WTC11 (cell line): ENCODE measurements around the gene MALT1. TPM values are rescaled to one million over a fixed set of nuclear protein-coding genes. Genes with fewer than 3 reads are reported as not detected.
A peak's percentile ranks its signal among the peaks of the same experiment; 100 is the strongest.

ENCODE experiments used
- CBFB ChIP-seq: sonication (generic); formaldehyde crosslinking; IDR thresholded peaks from 2 replicates; pipeline ENCODE4 v1.8.1; 2022; ENCODE audit warnings: mild to moderate bottlenecking, low read depth, missing genetic modification reagents
- CDX4 ChIP-seq: fragments of 250-450 bp; sonication (Bioruptor Pico); IDR thresholded peaks from 2 replicates; pipeline ENCODE4 v1.9.0; 2021; ENCODE audit warnings: moderate library complexity, mild to moderate bottlenecking, inconsistent platforms, borderline replicate concordance
- ELF4 ChIP-seq: sonication (generic); formaldehyde crosslinking; IDR thresholded peaks from 2 replicates; pipeline ENCODE4 v1.8.1; 2022; ENCODE audit warnings: low read depth, mild to moderate bottlenecking, moderate library complexity, missing genetic modification reagents
- ETV6 ChIP-seq: sonication (generic); formaldehyde crosslinking; IDR thresholded peaks from 2 replicates; pipeline ENCODE4 v1.8.1; 2022; ENCODE audit warnings: mild to moderate bottlenecking, missing genetic modification reagents
- FOXK1 ChIP-seq: sonication (generic); formaldehyde crosslinking; IDR thresholded peaks from 2 replicates; pipeline ENCODE4 v1.8.0; 2022; ENCODE audit warnings: mild to moderate bottlenecking, moderate library complexity, missing genetic modification reagents
- GABPB1 ChIP-seq: sonication (generic); formaldehyde crosslinking; IDR thresholded peaks from 2 replicates; pipeline ENCODE4 v1.8.1; 2023; ENCODE audit warnings: mild to moderate bottlenecking, missing genetic modification reagents
- HMGXB4 ChIP-seq: sonication (generic); formaldehyde crosslinking; IDR thresholded peaks from 2 replicates; pipeline ENCODE4 v1.8.1; 2023; ENCODE audit warnings: mild to moderate bottlenecking, moderate library complexity, missing genetic modification reagents
- IRF2 ChIP-seq: sonication (generic); formaldehyde crosslinking; IDR thresholded peaks from 2 replicates; pipeline ENCODE4 v1.8.0; 2022; ENCODE audit warnings: low read depth, missing genetic modification reagents, borderline replicate concordance
- JAZF1 ChIP-seq: fragments of 250-450 bp; sonication (Bioruptor Pico); IDR thresholded peaks from 2 replicates; pipeline ENCODE4 v1.9.0; 2021; ENCODE audit warnings: moderate library complexity, mild to moderate bottlenecking, inconsistent platforms
- KAT7 ChIP-seq: sonication (generic); formaldehyde crosslinking; IDR thresholded peaks from 2 replicates; pipeline ENCODE4 v1.8.1; 2023; ENCODE audit warnings: missing genetic modification reagents, mild to moderate bottlenecking, borderline replicate concordance
- MXD4 ChIP-seq: fragments of 250-450 bp; sonication (Bioruptor Pico); IDR thresholded peaks from 2 replicates; pipeline ENCODE4 v1.8.0; 2021; ENCODE audit warnings: mild to moderate bottlenecking, moderate library complexity, borderline replicate concordance
- NFE2L1 ChIP-seq: sonication (generic); formaldehyde crosslinking; IDR thresholded peaks from 2 replicates; pipeline ENCODE4 v1.8.1; 2023; ENCODE audit warnings: missing genetic modification reagents
- NR1H2 ChIP-seq: sonication (generic); formaldehyde crosslinking; IDR thresholded peaks from 2 replicates; pipeline ENCODE4 v1.9.0; 2021; ENCODE audit warnings: mild to moderate bottlenecking, moderate library complexity, missing genetic modification reagents
- NR3C1 ChIP-seq: sonication (generic); formaldehyde crosslinking; conservative IDR thresholded peaks from 2 replicates; pipeline ENCODE4 v1.8.1; 2023; ENCODE audit warnings: low read depth, mild to moderate bottlenecking, missing genetic modification reagents
- OVOL2 ChIP-seq: fragments of 250-450 bp; sonication (Bioruptor Pico); IDR thresholded peaks from 2 replicates; pipeline ENCODE4 v1.9.0; 2021; ENCODE audit warnings: mild to moderate bottlenecking, borderline replicate concordance
- PRRX2 ChIP-seq: fragments of 250-450 bp; sonication (Bioruptor Pico); IDR thresholded peaks from 2 replicates; pipeline ENCODE4 v1.8.0; 2021; ENCODE audit warnings: mild to moderate bottlenecking
- SOX15 ChIP-seq: fragments of 250-450 bp; sonication (Bioruptor Pico); IDR thresholded peaks from 2 replicates; pipeline ENCODE4 v1.9.0; 2021; ENCODE audit warnings: mild to moderate bottlenecking
- SP1 ChIP-seq: sonication (generic); formaldehyde crosslinking; conservative IDR thresholded peaks from 2 replicates; pipeline ENCODE4 v1.8.1; 2022; ENCODE audit warnings: missing genetic modification reagents
- TEAD4 ChIP-seq: sonication (generic); formaldehyde crosslinking; IDR thresholded peaks from 2 replicates; pipeline ENCODE4 v1.8.0; 2022; ENCODE audit warnings: mild to moderate bottlenecking, missing genetic modification reagents
- TP53 ChIP-seq: sonication (generic); formaldehyde crosslinking; IDR thresholded peaks from 2 replicates; pipeline ENCODE4 v1.8.1; 2023; ENCODE audit warnings: mild to moderate bottlenecking, missing genetic modification reagents
- USF1 ChIP-seq: sonication (generic); formaldehyde crosslinking; IDR thresholded peaks from 2 replicates; pipeline ENCODE4 v1.8.0; 2022; ENCODE audit warnings: mild to moderate bottlenecking, missing genetic modification reagents
- ZBTB21 ChIP-seq: sonication (generic); formaldehyde crosslinking; IDR thresholded peaks from 2 replicates; pipeline ENCODE4 v1.8.1; 2023; ENCODE audit warnings: mild to moderate bottlenecking, missing genetic modification reagents, borderline replicate concordance
- ZNF138 ChIP-seq: sonication (generic); formaldehyde crosslinking; conservative IDR thresholded peaks from 2 replicates; pipeline ENCODE4 v1.8.1; 2022; ENCODE audit warnings: mild to moderate bottlenecking, moderate library complexity, missing genetic modification reagents
- ZNF219 ChIP-seq: sonication (generic); formaldehyde crosslinking; IDR thresholded peaks from 2 replicates; pipeline ENCODE4 v1.8.0; 2023; ENCODE audit warnings: missing genetic modification reagents, mild to moderate bottlenecking, borderline replicate concordance
- ZNF263 ChIP-seq: sonication (generic); formaldehyde crosslinking; IDR thresholded peaks from 2 replicates; pipeline ENCODE4 v1.8.1; 2022; ENCODE audit warnings: low read depth, mild to moderate bottlenecking, moderate library complexity, missing genetic modification reagents
- ZNF416 ChIP-seq: fragments of 250-450 bp; sonication (Bioruptor Pico); IDR thresholded peaks from 2 replicates; pipeline ENCODE4 v1.9.0; 2021; ENCODE audit warnings: mild to moderate bottlenecking, inconsistent platforms
- ZNF423 ChIP-seq: fragments of 250-450 bp; sonication (Bioruptor Pico); IDR thresholded peaks from 2 replicates; pipeline ENCODE4 v2.1.2; 2022; ENCODE audit warnings: mild to moderate bottlenecking, moderate library complexity
- ZNF512 ChIP-seq: sonication (generic); formaldehyde crosslinking; IDR thresholded peaks from 2 replicates; pipeline ENCODE4 v1.8.1; 2022; ENCODE audit warnings: missing genetic modification reagents, borderline replicate concordance
- total RNA-seq: library from RNA; stranded (reverse); gene quantifications from 3 replicates; pipeline ENCODE4 v1.2.3, GENCODE V29; 2021
- TF ChIP-seq, protein P1 (sequence below): sonication (generic); formaldehyde crosslinking; conservative IDR thresholded peaks from 2 replicates; pipeline ENCODE4 v1.8.1; 2023; ENCODE audit warnings: mild to moderate bottlenecking, low read depth, missing genetic modification reagents, moderate library complexity
- TF ChIP-seq, protein P2 (sequence below): fragments of 250-450 bp; sonication (Bioruptor Pico); IDR thresholded peaks from 2 replicates; pipeline ENCODE4 v1.8.0; 2021; ENCODE audit warnings: mild to moderate bottlenecking
- TF ChIP-seq, protein P3 (sequence below): sonication (generic); formaldehyde crosslinking; IDR thresholded peaks from 2 replicates; pipeline ENCODE4 v1.8.0; 2022; ENCODE audit warnings: mild to moderate bottlenecking, missing genetic modification reagents

The MALT1 gene
- total RNA-seq, 1 experiment from 2014 or later: 13.2 TPM

- TF ChIP-seq SP1 (CRISPR knock-in tag) (peak; percentile 51; the same call in 1 of the 2 replicates), ZNF512 (no peak), JAZF1 (no peak), USF1 (CRISPR knock-in tag) (no peak), ZNF138 (peak; percentile 80; the same call in 1 of the 2 replicates), MXD4 (no peak), NR1H2 (no peak), CBFB (CRISPR knock-in tag) (0 out of 2 replicates have a peak, but pooled peaks have one; percentile 35), ZNF219 (CRISPR knock-in tag) (no peak), OVOL2 (CRISPR knock-in tag) (no peak), IRF2 (CRISPR knock-in tag) (no peak), TEAD4 (CRISPR knock-in tag) (no peak), HMGXB4 (CRISPR knock-in tag) (peak; percentile 69), ZNF416 (no peak), ETV6 (CRISPR knock-in tag) (peak; percentile 85), ZNF423 (CRISPR knock-in tag) (no peak; the same call in 1 of the 2 replicates), KAT7 (CRISPR knock-in tag) (no peak), NFE2L1 (no peak), PRRX2 (no peak), FOXK1 (CRISPR knock-in tag) (no peak), ZNF263 (CRISPR knock-in tag) (no peak), ZBTB21 (CRISPR knock-in tag) (0 out of 2 replicates have a peak, but pooled peaks have one; percentile 20), GABPB1 (no peak), ELF4 (no peak), CDX4 (CRISPR knock-in tag) (no peak), NR3C1 (CRISPR knock-in tag) (0 out of 2 replicates have a peak, but pooled peaks have one; percentile 30), TP53 (peak; percentile 85), SOX15 (no peak)
- TF ChIP-seq, protein P1, sequence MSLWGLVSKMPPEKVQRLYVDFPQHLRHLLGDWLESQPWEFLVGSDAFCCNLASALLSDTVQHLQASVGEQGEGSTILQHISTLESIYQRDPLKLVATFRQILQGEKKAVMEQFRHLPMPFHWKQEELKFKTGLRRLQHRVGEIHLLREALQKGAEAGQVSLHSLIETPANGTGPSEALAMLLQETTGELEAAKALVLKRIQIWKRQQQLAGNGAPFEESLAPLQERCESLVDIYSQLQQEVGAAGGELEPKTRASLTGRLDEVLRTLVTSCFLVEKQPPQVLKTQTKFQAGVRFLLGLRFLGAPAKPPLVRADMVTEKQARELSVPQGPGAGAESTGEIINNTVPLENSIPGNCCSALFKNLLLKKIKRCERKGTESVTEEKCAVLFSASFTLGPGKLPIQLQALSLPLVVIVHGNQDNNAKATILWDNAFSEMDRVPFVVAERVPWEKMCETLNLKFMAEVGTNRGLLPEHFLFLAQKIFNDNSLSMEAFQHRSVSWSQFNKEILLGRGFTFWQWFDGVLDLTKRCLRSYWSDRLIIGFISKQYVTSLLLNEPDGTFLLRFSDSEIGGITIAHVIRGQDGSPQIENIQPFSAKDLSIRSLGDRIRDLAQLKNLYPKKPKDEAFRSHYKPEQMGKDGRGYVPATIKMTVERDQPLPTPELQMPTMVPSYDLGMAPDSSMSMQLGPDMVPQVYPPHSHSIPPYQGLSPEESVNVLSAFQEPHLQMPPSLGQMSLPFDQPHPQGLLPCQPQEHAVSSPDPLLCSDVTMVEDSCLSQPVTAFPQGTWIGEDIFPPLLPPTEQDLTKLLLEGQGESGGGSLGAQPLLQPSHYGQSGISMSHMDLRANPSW (CRISPR knock-in tag): 0 out of 2 replicates have a peak, but pooled peaks have one; percentile 46
- TF ChIP-seq, protein P2, sequence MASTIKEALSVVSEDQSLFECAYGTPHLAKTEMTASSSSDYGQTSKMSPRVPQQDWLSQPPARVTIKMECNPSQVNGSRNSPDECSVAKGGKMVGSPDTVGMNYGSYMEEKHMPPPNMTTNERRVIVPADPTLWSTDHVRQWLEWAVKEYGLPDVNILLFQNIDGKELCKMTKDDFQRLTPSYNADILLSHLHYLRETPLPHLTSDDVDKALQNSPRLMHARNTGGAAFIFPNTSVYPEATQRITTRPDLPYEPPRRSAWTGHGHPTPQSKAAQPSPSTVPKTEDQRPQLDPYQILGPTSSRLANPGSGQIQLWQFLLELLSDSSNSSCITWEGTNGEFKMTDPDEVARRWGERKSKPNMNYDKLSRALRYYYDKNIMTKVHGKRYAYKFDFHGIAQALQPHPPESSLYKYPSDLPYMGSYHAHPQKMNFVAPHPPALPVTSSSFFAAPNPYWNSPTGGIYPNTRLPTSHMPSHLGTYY: no peak
- TF ChIP-seq, protein P3, sequence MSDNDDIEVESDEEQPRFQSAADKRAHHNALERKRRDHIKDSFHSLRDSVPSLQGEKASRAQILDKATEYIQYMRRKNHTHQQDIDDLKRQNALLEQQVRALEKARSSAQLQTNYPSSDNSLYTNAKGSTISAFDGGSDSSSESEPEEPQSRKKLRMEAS (CRISPR knock-in tag): peak; percentile 61
Observed at GRCh38 chr18:58768293-58768974, 97.2 kb downstream of the MALT1 start (continued).
